Measurements from ENCODE around the gene CISD1. TPM values are rescaled to one million over a fixed set of nuclear protein-coding genes. Genes with fewer than 3 reads are reported as not detected.

Gene CISD1
- total RNA-seq, 2 donors from 2014 or later: 41.2 to 48.5 TPM

DNA sequence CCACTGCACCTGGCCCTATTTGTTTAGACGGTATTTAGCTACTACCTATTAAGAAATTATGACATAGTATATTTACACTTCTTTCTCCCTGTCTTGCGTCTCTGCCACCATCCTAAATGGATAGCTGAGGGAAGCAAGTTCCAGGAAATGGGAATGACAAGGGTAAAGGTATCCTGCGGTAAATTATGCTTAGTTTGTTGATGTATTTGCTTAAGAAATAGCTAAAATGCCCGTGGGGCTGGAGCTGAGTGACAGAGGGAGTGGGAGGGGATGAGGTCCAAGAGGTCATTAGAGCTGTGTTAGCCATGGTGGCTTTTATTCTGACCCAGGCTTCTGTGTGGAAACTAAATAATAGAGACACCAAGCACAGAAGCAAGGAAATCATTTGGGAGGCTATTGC, 36.9 kb downstream of the CISD1 start:
- ATAC-seq (no peak), DNase-seq (ENCODE audit: low spot score) (no peak)
- H3K4me1 Mint-ChIP-seq (ENCODE audit: low read depth in 2 of 2): no peaks in the 10 kb centered on the region
- no peak overlapping the region for H3K4me3 Mint-ChIP-seq
- H3K9me3 Mint-ChIP-seq: no peaks in the 10 kb centered on the region
- no peak overlapping the region for H3K27ac Mint-ChIP-seq
- H3K36me3 Mint-ChIP-seq: no peaks in the 10 kb centered on the region
- peaks cover 40 to 72% of the 10 kb centered on the region in 2 donors for H3K27me3 Mint-ChIP-seq

- no peak for DNase-seq (ENCODE audit: low spot score)
- H3K9me3 Mint-ChIP-seq: no peaks in the 10 kb centered on the region
- H3K4me3 Mint-ChIP-seq: no peak overlapping the region
- H3K27ac Mint-ChIP-seq: no peak overlapping the region
- ATAC-seq: no peak
- H3K27me3 Mint-ChIP-seq: peaks cover 32 to 55% of the 10 kb centered on the region in 2 donors
- H3K4me1 Mint-ChIP-seq (ENCODE audit: low read depth in 2 of 2): no peaks in the 10 kb centered on the region
- H3K36me3 Mint-ChIP-seq: no peaks in the 10 kb centered on the region
These were observed 38.7 kb downstream of the CISD1 start for GRCh38 chr10:58307676-58308075.

GRCh38 chr10:58311026-58311425, 42.1 kb downstream of the CISD1 start:
- peaks cover 27 to 34% of the 10 kb centered on the region in 2 donors for H3K27me3 Mint-ChIP-seq
- DNase-seq (ENCODE audit: low spot score): no peak
- H3K4me1 Mint-ChIP-seq (ENCODE audit: low read depth in 2 of 2): no peaks in the 10 kb centered on the region
- H3K36me3 Mint-ChIP-seq: no peaks in the 10 kb centered on the region
- no peak for ATAC-seq
- no peak overlapping the region for H3K27ac Mint-ChIP-seq
- no peaks in the 10 kb centered on the region for H3K9me3 Mint-ChIP-seq
- no peak overlapping the region for H3K4me3 Mint-ChIP-seq

- Mint-ChIP-seq H3K27me3 (peaks cover 19 to 23% of the 10 kb centered on the region in 2 donors), H3K36me3 (no peaks in the 10 kb centered on the region), H3K4me3 (no peak overlapping the region), H3K4me1 (ENCODE audit: low read depth in 2 of 2) (no peaks in the 10 kb centered on the region), H3K27ac (no peak overlapping the region), H3K9me3 (no peaks in the 10 kb centered on the region)
- DNase-seq (ENCODE audit: low spot score) (no peak), ATAC-seq (no peak)
These were observed 47.9 kb downstream of the CISD1 start for GRCh38 chr10:58316874-58317273.

GRCh38 chr10:58318346-58318745, 49.4 kb downstream of the CISD1 start:
- Mint-ChIP-seq H3K9me3 (no peaks in the 10 kb centered on the region), H3K36me3 (no peaks in the 10 kb centered on the region), H3K27ac (no peak overlapping the region), H3K4me3 (no peak overlapping the region), H3K4me1 (ENCODE audit: low read depth in 2 of 2) (peaks cover 7 to 9% of the 10 kb centered on the region in 2 donors), H3K27me3 (peaks cover 19 to 23% of the 10 kb centered on the region in 2 donors)
- DNase-seq (ENCODE audit: low spot score) (no peak), ATAC-seq (no peak)

- ATAC-seq (no peak), DNase-seq (ENCODE audit: low spot score) (no peak)
- Mint-ChIP-seq H3K27ac (no peak overlapping the region), H3K36me3 (no peaks in the 10 kb centered on the region), H3K9me3 (no peaks in the 10 kb centered on the region), H3K4me1 (ENCODE audit: low read depth in 2 of 2) (peaks cover 7 to 9% of the 10 kb centered on the region in 2 donors), H3K4me3 (no peak overlapping the region), H3K27me3 (peaks cover 17 to 23% of the 10 kb centered on the region in 2 donors)
These were observed 50.6 kb downstream of the CISD1 start for GRCh38 chr10:58319599-58319998.

- Mint-ChIP-seq H3K9me3 (no peaks in the 10 kb centered on the region), H3K36me3 (no peaks in the 10 kb centered on the region), H3K27ac (no peak overlapping the region), H3K4me1 (ENCODE audit: low read depth in 2 of 2) (peaks cover 7 to 9% of the 10 kb centered on the region in 2 donors), H3K27me3 (peaks cover 13 to 23% of the 10 kb centered on the region in 2 donors), H3K4me3 (no peak overlapping the region)
- DNase-seq (ENCODE audit: low spot score) (no peak), ATAC-seq (no peak)
These were observed 51.5 kb downstream of the CISD1 start for GRCh38 chr10:58320351-58321049.

- peaks cover 7 to 9% of the 10 kb centered on the region in 2 donors for H3K4me1 Mint-ChIP-seq (ENCODE audit: low read depth in 2 of 2)
- peak overlapping the region; percentile 31 for H3K4me3 Mint-ChIP-seq
- ATAC-seq (peak; percentile 72 to 83), DNase-seq (ENCODE audit: low spot score) (no peak)
- no peaks in the 10 kb centered on the region for H3K36me3 Mint-ChIP-seq
- H3K27me3 Mint-ChIP-seq: peaks cover 13 to 17% of the 10 kb centered on the region in 2 donors
- peak overlapping the region in 1 of 2 donors; percentile 1 for H3K27ac Mint-ChIP-seq
- no peaks in the 10 kb centered on the region for H3K9me3 Mint-ChIP-seq
These were observed 53.3 kb downstream of the CISD1 start for GRCh38 chr10:58322072-58322834.

- peaks cover 13 to 17% of the 10 kb centered on the region in 2 donors for H3K27me3 Mint-ChIP-seq
- H3K4me3 Mint-ChIP-seq: peak overlapping the region; percentile 31
- no peaks in the 10 kb centered on the region for H3K36me3 Mint-ChIP-seq
- peaks cover 7 to 9% of the 10 kb centered on the region in 2 donors for H3K4me1 Mint-ChIP-seq (ENCODE audit: low read depth in 2 of 2)
- DNase-seq (ENCODE audit: low spot score): no peak
- no peaks in the 10 kb centered on the region for H3K9me3 Mint-ChIP-seq
- ATAC-seq: no peak
- peak overlapping the region in 1 of 2 donors; percentile 1 for H3K27ac Mint-ChIP-seq
These were observed 53.9 kb downstream of the CISD1 start for GRCh38 chr10:58322835-58323209.

- no peak overlapping the region for H3K27ac Mint-ChIP-seq
- peak; percentile 62 for DNase-seq (ENCODE audit: low spot score)
These were observed 58.0 kb downstream of the CISD1 start for GRCh38 chr10:58326967-58327381.

DNA sequence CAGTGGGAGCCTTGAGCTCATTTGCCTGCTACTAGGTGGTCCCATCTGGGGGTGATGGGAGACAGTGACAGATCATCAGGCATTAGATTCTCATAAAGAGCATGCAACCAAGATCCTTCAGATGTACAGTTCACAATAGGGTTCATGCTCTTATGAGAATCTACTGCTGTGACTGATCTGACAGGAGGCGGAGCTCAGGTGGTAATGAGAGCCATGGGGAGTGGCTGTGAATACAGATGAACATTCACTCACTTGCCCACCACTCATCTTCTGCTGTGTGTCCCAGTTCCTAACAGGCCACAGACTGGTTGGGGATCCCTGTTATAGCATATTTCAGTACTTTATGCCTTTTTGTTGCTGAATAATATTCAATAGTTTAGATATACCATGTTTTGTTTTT, 59.3 kb downstream of the CISD1 start:
- no peak overlapping the region for H3K4me3 Mint-ChIP-seq
- H3K36me3 Mint-ChIP-seq: no peaks in the 10 kb centered on the region
- ATAC-seq: no peak
- no peaks in the 10 kb centered on the region for H3K9me3 Mint-ChIP-seq
- H3K27ac Mint-ChIP-seq: no peak overlapping the region
- H3K27me3 Mint-ChIP-seq: peaks cover 17 to 22% of the 10 kb centered on the region in 2 donors
- no peaks in the 10 kb centered on the region for H3K4me1 Mint-ChIP-seq (ENCODE audit: low read depth in 2 of 2)
- no peak for DNase-seq (ENCODE audit: low spot score)

More at GRCh38 chr10:58326967-58327381, 58.0 kb downstream of the CISD1 start:
- H3K36me3 Mint-ChIP-seq: no peaks in the 10 kb centered on the region
- H3K9me3 Mint-ChIP-seq: no peaks in the 10 kb centered on the region
- H3K27me3 Mint-ChIP-seq: peaks cover 10 to 16% of the 10 kb centered on the region in 2 donors
- no peak overlapping the region for H3K4me3 Mint-ChIP-seq
- ATAC-seq: no peak
- peaks cover 7 to 9% of the 10 kb centered on the region in 2 donors for H3K4me1 Mint-ChIP-seq (ENCODE audit: low read depth in 2 of 2)

GRCh38 chr10:58330431-58330830, 61.5 kb downstream of the CISD1 start:
- no peak overlapping the region for H3K27ac Mint-ChIP-seq
- H3K4me1 Mint-ChIP-seq (ENCODE audit: low read depth in 2 of 2): peaks cover 4 to 6% of the 10 kb centered on the region in 2 donors
- no peaks in the 10 kb centered on the region for H3K36me3 Mint-ChIP-seq
- H3K9me3 Mint-ChIP-seq: no peaks in the 10 kb centered on the region
- no peak for DNase-seq (ENCODE audit: low spot score)
- no peak overlapping the region for H3K4me3 Mint-ChIP-seq
- no peak for ATAC-seq
- peaks cover 17 to 22% of the 10 kb centered on the region in 2 donors for H3K27me3 Mint-ChIP-seq

DNA sequence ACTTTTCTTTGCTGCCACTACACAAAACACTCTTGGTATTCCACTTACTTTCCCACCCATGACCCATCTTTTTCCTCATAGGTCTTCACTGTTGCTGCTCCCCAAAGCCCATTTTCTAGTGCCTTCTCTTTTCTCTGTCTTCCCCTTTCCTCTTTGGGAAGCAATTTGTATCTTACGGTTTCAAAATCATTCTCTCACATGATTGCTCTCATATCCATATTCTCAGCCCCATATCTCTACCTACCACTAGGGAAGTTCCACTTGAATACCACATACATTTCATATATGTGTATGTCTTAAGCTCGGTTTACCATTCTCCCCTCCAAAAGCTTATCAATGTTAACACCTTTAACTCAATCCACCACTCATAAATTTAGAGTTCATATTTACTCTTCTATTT, 62.7 kb downstream of the CISD1 start:
- Mint-ChIP-seq H3K4me1 (ENCODE audit: low read depth in 2 of 2) (peaks cover 14 to 18% of the 10 kb centered on the region in 2 donors), H3K27ac (no peak overlapping the region), H3K36me3 (no peaks in the 10 kb centered on the region), H3K27me3 (peaks cover 17 to 22% of the 10 kb centered on the region in 2 donors), H3K4me3 (no peak overlapping the region), H3K9me3 (no peaks in the 10 kb centered on the region)
- no peak for ATAC-seq
- no peak for DNase-seq (ENCODE audit: low spot score)

GRCh38 chr10:58334817-58335305, 65.9 kb downstream of the CISD1 start, which contains the start of gene UBE2D1:
Gene UBE2D1 (plus strand): TSS chr10:58335006. CDS start chr10:58335202, 196 bp downstream.
- peak; percentile 96 to 97 for ATAC-seq
- peaks cover 20% of the 10 kb centered on the region in 2 donors for H3K4me1 Mint-ChIP-seq (ENCODE audit: low read depth in 2 of 2)
- peak within 1 kb of the TSS; percentile 50 to 92 for H3K27ac Mint-ChIP-seq
- H3K36me3 Mint-ChIP-seq: no peaks in the 10 kb centered on the region
- H3K27me3 Mint-ChIP-seq: peaks cover 15 to 17% of the 10 kb centered on the region in 2 donors
- peak; percentile 87 for DNase-seq (ENCODE audit: low spot score)
- H3K4me3 Mint-ChIP-seq: peak within 1 kb of the TSS; percentile 96
- H3K9me3 Mint-ChIP-seq: no peaks in the 10 kb centered on the region
